GM21515 (cell line): Measurements from ENCODE around the gene RNU6-9.

Experiments
- ATAC-seq: cut with Tn5 transposase; IDR thresholded peaks from one replicate; pipeline ENCODE4 v1.9.1; 2021; ENCODE audit not compliant: unreplicated experiment

RNU6-9 gene

DNA sequence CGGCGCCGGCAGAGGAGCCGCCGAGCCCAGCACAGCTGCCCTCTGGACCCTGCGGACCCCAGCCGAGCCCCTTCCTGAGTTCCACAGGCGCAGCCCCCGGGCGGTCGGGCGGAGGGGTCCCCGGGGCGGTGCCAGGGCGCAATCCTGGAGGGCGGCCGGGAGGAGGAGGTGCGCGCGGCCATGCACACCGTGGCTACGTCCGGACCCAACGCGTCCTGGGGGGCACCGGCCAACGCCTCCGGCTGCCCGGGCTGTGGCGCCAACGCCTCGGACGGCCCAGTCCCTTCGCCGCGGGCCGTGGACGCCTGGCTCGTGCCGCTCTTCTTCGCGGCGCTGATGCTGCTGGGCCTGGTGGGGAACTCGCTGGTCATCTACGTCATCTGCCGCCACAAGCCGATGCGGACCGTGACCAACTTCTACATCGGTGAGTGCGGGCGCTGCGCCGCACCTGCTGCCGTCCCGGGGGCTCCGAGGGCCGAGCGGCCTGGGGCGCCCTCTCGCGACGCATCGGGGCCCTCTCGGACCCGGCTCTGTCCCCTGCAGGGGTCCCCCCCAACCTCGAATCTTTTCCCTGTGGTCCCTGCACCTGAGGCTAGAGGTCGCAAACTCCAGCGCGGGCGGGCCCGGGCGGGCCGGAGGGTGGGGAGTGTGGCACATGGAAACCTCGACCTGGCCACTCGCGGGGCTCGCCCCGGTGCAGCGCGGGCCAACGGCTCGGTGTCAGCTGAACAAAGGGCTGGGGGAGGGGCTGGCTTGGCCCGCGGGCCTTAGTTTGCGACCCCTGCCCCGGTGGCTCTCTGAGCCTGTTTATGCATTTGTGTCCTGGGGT, 24.3 kb downstream of the RNU6-9 start, which contains the start of gene KISS1R:
KISS1R (plus strand) TSS at position 11 of the 829 bp plus-strand sequence; CDS start at position 181, 170 bp downstream.
- ATAC-seq: no peak

DNA sequence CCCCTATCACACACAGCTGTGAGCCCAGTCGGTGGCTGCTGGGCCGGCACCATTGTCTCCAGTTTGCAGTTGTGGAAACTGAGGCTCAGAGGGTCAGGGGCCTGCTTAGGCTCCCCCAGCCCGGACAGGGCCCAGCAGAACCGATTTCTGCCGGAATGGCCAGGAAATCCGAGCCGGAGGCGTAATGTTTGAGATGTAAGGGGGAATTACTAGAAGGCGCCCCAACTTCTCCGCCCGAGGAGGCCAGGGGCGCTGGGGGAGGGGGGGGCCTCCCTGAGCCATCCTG, 24.8 kb downstream of the RNU6-9 start:
- no peak for ATAC-seq

DNA sequence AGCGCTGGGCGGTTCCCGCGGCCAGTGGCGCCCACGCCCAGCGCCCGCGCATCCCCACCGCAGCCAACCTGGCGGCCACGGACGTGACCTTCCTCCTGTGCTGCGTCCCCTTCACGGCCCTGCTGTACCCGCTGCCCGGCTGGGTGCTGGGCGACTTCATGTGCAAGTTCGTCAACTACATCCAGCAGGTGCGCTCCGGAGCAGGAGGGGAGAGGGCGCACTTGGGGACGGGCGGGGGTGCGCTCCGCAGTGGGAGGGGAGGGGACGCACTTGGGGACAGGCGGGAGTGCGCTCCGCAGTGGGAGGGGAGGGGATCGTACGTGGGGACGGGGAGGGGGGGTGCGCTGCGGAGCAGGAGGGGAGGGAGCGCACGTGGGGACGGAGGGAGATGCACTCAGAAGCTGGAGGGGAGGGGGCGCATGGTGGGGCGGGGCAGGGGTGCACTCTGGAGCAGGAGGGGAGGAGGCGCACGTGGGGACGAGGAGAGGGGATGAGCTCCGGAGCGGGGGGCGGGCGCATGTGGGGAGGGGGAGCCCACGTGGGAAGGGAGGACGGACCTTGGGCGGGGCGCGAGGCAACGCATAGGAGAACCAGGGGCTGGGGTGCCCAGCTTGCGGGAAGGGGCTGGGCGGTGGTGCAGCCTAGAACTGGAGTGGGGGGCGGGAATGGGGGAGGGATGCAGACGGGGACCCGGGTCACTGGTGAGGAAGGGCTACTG, 25.4 kb downstream of the RNU6-9 start:
- ATAC-seq: no peak

DNA sequence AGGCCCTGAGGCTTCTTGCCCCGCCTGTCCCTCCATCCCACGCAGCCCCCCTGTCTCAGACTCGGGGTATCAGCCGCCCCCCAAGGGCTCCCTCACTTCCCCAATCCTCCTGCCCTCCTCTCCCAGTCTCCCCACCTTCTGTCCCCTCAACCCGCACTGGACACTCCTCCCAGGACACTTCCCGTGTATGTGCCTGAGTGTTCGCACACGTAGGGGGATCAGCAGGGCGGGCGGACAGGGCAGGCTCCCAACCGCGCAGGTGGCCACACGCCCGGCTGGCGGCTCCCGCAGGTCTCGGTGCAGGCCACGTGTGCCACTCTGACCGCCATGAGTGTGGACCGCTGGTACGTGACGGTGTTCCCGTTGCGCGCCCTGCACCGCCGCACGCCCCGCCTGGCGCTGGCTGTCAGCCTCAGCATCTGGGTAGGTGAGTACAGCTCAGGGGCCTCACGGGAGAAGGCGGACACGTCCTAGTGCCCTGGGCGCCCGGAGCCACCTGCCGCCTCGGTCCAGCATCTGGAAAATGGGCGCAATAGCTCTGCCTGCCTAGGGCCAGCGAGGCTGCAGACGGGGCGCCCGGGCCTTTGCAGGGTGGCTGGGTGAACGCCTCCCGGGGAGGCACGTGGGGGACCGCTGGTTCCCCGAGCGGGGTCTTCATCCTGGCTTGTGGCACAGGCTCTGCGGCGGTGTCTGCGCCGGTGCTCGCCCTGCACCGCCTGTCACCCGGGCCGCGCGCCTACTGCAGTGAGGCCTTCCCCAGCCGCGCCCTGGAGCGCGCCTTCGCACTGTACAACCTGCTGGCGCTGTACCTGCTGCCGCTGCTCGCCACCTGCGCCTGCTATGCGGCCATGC, 26.1 kb downstream of the RNU6-9 start:
- ATAC-seq: no peak

DNA sequence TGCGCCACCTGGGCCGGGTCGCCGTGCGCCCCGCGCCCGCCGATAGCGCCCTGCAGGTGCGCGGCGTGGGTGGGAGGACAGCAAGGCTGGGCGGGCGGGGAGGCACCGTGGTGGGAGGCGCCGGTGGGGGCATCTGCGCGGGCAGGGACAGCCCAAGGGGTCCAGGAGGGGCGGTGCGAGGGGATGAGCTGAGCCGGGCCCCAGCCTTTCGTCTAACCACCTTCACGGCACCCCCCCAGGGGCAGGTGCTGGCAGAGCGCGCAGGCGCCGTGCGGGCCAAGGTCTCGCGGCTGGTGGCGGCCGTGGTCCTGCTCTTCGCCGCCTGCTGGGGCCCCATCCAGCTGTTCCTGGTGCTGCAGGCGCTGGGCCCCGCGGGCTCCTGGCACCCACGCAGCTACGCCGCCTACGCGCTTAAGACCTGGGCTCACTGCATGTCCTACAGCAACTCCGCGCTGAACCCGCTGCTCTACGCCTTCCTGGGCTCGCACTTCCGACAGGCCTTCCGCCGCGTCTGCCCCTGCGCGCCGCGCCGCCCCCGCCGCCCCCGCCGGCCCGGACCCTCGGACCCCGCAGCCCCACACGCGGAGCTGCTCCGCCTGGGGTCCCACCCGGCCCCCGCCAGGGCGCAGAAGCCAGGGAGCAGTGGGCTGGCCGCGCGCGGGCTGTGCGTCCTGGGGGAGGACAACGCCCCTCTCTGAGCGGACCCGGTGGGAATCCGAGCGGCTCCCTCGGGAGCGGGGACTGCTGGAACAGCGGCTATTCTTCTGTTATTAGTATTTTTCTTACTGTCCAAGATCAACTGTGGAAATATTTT, 27.0 kb downstream of the RNU6-9 start:
- ATAC-seq: no peak

DNA sequence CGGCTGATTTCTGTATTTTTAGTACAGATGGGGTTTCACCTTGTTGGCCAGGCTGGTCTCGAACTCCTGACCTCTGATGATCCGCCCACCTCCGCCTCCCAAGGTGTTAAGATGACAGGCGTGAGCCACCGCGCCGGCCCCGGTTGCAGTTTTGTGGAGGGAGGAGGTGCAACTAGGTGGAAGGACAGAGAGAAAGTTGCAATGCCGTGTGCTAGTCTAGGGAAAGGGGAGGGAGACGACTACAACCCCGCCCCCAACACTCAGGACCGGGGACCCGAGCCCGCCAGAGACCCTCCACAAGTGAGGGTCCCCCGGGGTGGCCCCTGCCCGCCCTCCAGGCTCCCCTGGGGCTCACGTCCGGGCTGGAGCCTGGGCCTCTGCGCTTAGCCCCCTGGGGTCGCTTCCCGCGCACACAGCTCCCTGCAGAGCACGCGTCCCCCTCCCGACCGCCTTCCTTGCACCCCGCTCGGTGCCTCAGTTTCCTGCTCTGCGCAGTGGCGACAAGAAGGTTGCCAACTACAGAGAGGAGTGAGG, 31.3 kb downstream of the RNU6-9 start:
- no peak for ATAC-seq

DNA sequence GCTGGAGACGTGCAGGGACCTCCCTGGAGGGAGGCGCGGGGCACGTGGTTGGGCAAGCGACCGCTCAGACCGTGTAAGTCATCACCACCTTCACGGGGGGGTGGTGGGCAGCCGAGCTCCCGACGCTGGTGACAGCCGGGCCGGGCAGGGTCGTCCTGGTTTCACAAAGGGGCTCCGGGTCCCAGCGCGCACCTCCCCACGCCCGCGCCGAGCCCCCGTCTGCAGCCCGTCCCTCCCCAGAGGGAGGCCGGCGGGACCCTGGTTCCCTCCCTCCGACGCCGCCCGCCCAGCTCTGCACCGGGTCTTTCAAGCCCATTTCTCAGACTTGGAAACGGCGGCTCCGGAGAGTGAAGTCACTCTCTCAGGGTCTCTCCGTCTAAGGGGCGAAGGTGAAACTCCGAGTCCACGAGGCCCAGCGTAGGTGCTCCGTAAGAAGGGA, 31.8 kb downstream of the RNU6-9 start:
- ATAC-seq: peak; percentile 35

DNA sequence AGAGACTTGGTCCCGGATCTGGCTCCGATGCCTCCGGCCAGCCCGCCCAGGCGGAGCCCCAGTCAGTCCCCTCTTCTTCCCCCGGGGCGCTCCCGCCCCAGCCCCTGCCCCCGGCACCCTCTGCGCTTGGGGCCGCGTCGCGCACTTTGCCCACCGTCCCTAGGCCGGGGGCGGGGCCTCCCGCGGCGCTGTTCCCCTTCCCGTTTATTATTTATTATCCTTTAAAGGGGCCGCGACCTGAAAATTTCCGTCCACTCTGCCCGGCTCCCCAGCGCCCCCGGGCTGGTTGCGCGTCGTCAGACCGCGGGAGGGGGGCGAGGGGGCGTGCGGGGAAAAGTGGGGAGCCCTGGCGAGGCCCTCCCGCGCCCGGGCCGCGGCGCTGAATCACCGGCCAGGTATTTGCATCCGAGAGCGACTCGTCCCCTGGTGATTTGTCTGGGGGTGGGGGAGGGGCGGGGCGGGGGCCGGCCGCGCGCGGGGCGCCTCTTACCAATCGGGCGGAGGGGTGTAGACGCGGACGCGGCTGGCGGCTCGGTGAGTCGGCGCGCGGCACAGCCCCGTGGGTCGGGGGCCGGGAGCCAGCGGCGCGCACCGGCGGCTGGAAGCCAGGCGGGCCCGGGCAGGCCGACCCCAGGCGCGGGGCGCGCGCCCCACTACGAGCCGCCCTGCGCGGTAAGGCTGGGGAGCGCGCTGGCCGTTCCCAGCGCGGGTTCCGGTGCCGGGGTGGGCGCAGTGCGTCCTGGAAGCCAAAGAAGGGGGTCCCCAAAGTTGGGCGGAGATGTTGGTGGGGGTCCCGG, 32.4 kb downstream of the RNU6-9 start, which contains the start of gene ARID3A:
ARID3A (plus strand) TSS at position 510 of the 797 bp plus-strand sequence. CDS start 3,494 bp downstream, outside the sequence.
- ATAC-seq: peak; percentile 41

DNA sequence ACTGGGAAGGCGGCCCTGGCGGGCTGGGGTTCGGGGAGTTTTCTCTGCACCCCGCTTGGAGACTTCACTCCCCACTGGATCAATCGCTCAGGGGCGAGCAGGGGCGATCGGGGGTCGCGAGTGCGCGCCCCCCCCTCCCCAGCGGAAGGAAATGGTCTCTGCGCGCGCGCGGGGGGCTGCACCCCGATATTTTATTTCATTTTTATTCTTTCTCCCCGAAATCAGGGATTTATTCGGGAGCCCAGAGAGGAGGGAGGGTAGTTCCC, 33.0 kb downstream of the RNU6-9 start:
- ATAC-seq: no peak

DNA sequence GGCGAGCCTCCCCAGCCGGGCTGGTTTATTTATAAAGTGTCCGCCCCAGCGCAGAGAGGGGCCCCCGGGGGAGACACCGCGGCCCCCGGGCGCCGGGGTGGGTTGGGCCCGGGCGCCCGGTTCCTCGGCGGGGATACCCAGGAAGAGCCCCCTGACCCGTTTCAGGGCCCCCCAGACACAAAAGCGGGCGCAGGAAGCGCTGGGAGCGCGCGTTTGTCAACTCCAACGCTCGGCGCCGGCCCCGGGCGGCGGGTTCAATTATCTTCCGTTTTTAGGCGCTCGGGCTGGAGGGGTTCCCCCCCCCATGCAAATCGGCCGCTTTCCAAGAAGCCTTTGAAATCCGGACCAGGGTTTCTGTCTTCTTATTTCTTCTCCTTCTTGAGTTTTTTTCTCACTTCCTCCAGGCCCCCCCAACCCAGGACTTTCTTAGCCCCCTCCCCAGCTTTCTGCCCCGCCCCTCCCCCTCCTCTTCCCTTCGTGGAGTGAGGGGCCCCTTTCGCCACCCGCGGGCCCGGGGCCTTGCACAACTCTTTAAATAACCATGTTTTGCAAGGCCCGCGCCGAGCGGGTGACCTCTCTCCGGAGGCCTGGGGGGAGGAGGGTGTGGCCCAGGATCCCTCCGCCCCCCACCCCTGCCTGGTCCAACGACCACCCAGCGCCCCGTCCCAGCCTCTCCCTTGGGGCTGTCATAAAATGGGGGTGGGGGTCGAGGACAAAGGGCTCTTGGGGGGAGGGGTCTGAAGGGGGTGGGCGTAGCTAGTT, 33.5 kb downstream of the RNU6-9 start:
- no peak for ATAC-seq

DNA sequence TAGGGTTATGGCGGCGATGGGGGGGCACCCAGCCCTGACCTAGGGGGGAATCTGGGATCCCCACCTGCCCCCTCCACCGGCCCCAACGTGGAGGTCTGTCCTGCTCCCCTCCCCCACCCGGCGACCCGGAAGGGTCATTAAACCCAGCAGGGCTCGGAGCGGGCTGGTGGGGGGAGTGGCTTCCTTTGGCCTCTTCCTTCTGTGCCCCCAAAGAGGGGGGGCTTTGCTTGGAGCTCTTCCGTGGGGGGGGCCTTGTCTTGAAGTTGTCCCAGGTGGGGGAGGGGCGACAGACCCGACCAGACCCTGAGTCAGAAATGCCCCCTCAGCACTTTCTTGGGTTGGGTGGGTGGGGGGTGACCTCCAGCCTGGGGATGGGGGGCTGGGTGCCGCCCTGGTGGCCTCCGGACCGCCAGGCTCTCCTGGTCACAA, 34.1 kb downstream of the RNU6-9 start:
- ATAC-seq: no peak

DNA sequence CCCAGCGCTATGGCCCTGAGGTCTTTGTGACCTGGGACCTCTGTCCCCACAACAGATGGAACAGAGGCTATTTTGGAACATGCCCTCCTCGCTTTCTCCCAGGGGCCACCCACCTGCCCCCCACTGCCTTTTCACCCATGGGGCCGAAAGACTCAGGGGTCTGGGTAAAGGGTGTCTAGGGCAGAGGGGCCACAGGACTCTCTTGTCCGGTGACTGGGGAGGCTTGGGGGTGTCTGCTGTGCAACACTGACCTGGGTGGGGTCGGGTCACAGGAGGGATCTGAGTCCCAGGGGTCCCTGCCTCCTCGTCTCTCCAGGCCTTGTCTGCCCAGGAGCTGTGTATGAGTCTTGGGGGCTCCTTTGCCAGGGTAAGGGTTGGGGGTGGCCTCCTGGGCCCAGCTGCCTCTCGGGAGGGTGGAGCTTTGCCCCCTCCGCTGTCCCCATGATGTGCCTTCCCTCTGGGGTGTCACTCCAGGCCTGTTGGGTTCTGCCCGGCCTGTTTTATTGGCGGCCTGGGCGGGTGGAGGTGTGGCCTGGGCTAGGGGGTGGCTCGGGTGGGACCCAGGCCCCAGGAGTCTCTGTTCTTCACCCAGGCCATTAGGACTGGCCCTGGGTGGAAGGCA, 34.6 kb downstream of the RNU6-9 start:
- no peak for ATAC-seq

DNA sequence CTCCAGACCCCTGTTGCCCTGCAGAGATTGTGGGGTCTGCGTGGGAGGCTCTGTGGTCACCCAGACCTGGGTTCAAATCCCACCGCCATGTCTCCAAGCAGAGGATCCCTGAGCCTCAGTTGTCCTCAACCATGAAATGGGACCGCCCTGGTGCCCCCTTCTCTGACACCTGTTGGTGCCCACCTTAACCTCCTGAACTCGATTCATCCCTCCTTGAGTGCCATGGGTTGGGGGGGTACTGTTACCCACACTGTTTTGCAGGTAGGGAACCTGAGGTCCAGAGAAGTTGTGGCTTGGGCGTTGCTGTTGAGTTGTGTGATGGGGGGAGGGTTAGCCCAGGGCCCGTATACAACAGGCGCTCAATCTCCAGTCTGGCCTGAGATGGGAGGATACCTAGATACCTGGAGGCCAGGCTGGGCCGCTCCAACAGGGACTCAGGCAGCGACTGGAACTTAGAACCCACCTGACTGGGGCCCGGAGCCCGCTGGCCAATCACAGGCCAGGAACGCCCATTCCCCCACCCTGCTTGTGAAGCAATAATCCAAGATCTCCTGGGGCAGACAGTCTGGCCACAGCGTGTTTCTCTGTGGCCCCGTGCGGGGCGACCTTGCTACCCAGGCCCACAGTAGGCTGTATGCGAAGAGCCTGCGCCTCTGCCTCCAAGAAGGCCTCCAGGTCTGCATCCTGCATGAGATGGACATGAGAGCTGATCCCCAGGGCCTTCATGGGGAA, 35.4 kb downstream of the RNU6-9 start:
- ATAC-seq: no peak

DNA sequence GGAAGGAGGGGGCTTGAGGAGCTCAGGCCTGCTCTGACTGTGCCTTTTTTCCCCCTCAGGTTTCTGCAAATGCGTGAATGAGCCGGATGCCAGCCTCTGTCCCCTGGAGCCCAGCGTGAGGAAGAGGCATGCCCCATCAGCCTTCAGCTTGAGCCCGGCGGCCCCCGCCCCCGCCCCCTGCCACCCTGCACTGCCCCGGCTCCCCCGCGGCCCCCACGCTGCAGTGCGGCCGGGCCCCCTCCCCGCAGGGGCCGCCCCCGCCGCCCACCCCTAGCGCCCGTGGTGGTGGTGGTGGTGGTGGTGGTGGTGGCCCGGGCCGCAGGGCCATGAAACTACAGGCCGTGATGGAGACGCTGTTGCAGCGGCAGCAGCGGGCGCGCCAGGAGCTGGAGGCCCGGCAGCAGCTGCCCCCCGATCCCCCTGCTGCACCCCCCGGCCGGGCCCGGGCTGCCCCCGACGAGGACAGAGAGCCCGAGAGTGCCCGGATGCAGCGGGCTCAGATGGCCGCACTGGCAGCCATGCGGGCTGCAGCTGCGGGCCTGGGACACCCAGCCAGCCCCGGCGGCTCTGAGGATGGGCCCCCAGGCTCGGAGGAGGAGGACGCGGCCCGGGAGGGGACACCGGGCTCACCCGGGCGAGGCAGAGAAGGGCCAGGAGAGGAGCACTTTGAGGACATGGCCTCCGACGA, 36.1 kb downstream of the RNU6-9 start:
- ATAC-seq: no peak

DNA sequence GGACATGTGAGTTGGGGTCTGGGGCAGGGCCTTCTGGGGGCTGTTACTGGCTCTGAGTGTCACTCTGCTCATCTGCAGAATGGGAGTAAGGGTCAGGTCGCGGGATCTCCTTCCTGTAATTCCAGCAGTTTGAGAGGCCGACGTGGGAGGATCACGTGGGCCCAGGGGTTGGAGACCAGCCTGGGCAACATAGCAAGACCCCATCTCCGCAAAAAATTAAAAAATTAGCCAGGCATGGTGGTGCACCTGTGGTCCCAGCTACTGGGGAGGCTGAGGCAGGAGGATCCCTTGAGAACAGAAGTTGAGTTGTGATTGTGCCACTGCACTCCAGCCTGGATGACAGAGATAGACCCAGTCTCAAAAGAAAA, 36.6 kb downstream of the RNU6-9 start:
- ATAC-seq: no peak

DNA sequence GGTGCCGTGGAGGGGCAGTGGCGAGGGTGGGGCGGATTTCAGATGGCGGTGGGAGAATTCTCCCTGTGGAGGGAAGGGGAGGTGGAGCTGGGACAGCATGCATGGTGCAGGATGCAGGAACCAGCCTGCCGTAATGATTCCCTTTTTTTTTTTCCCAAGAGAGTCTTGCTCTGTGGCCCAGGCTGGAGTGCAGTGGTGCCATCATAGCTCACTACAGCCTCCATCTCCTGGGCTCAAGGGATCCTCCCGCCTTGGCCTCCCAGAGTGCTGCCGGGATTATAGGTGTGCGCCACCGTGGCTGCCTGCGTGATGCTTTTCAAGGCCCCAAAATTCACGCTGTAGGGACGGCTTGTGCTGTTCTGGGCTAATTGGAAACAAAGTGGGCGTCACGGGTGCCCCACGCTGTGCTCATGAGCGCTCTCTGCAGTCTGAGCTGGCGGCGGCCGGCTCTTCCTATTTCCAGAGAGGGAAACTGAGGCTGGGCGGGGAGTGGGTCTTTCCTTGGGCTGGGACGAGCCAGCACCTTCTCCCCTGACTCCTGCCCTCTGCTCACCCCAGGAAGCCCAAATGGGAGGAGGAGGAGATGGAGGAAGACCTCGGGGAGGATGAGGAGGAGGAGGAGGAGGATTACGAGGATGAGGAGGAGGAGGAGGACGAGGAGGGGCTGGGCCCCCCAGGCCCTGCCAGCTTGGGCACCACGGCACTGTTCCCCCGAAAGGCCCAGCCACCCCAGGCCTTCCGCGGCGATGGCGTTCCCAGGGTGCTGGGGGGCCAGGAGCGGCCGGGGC, 38.8 kb downstream of the RNU6-9 start:
- no peak for ATAC-seq
